ENCODE data around the gene PIGX.
A peak's percentile ranks its signal among the peaks of the same experiment; 100 is the strongest.
"Not testable (repeated sequence)": the region's sequence is repeated elsewhere in the genome, so short reads cannot be mapped to it uniquely, and the experiment has no call there.

Gene PIGX

DNA sequence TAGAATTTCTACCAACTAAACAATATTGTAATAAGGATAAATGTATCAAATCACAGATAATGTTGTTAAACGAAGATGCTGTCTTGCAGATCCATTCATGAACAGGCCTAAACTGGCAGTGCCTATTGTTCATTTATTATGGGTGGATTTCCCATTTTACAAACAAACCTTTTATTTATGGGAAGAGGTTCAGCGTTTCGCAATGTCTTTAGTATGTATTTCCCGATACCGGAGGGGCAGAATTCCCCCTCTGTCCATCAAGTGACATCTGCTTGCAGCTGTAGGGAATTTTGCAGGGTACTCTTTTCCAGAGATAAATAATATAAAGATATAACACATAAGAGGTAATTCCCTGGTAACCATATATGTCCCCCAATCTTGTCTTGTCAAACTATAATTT lies 5.8 kb upstream of the PIGX start:
- no peak for DNase-seq

- no peak for DNase-seq
Measured at GRCh38 chr3:196706731-196707130, 5.4 kb upstream of the PIGX start.

- DNase-seq: no peak
Measured at GRCh38 chr3:196707566-196707965, 4.6 kb upstream of the PIGX start.

DNA sequence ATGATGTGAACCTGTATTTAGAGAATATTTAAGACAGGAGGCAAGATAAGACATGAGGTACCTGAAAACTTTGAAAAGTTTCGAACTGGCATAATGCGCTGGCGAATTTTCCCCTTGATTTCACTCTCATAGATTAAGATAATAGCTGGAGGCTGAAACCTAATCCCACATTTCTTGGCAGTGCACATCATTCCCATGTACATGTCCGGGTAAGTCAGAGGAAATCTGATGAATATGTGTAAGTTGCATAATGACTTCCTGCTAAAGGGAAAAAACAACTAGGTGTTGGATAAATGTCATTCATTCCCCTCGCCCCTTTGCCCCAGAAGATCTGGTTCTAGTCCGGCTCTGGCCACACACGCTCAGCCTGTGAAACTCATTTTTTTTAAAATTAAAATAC lies 3.7 kb upstream of the PIGX start:
- no peak for DNase-seq

DNA sequence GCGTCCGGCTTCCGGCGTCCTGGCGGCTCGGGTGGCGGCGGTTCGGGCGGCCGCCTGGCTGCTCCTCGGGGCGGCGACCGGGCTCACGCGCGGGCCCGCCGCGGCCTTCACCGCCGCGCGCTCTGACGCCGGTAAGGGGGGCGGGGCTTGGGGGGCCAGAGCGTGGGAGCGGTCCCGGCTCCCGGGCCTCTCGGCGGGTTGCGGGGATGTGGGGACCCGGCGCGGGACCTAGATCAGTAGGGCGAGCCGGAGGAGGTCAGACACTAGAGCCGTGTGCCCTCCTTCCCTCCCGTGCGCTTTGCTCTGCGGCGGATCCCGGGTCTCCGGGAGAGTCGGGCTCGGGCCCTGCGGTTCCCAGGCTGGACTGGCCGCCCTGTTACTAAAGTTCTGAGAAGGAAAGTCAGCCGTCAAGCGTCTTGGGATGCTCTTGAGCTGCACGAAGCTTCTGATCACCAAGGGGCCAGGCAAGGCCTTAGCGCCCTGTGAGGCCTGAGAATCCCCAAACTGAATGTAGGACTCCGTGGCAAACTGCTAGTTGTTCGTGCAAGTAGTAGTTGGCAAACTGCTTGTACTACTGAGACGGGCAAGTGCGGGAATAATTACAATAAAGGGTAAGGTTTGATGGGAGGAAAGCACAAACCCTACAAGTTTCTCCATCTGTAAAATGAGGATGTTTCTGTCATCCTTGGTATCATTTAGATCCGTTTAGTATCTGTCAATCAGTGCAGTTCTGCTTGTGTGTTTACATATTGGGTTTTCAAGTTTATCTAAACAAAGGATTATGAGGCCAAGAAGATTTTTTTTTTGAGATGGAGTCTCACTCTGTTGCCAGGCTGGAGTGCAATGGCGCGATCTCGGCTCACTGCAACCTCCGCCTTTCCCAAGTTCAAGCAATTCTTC lies 587 bp downstream of the PIGX start:
- DNase-seq: peak; percentile 85

GRCh38 chr3:196717162-196717561 lies 5.0 kb downstream of the PIGX start:
- not testable (repeated sequence) for DNase-seq

DNA sequence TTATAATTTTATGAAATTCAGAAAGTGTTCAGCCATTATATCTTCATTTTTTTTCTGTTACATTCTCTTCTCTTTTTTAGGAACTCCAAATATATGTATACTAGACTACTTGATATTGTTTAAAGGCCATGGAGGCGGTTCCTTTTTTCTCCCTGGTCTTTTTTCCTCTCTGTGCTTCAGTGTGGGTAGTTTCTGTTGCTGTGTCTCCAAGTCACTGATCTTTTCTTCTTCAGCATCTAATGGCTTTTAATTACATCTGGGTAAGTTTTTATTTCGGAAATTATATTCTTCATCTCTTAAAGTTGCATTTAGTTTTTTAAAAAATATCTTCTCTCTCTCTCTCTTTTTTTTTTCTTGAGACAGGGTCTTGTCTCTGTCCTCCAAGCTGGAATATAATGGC lies 8.9 kb downstream of the PIGX start:
- DNase-seq: no peak

GRCh38 chr3:196726788-196727675 lies 14.9 kb downstream of the PIGX start:
- DNase-seq: no peak

DNA sequence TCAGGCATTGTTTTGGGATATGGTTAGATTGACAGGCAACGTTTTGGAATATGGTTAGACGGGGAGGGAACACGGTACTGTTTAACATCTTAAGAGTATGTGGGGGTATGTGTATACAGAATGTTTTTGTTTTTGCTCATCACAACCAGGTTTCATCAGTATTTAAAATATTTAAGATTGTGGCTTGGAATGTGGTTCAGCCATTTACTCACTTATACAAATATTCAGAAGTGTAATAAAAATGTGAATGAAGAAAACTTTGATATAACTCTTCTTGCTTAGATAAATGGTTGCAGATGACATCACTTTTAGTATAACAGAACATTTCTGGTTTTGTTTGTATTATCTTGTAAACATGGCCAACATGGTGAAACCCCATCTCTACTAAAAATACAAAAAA lies 23.6 kb downstream of the PIGX start:
- no peak for DNase-seq

- DNase-seq: no peak
Measured at GRCh38 chr3:196736670-196737374, 24.6 kb downstream of the PIGX start.

GRCh38 chr3:196737655-196738054 lies 25.5 kb downstream of the PIGX start:
- DNase-seq: no peak

GRCh38 chr3:196739671-196740480 lies 27.7 kb downstream of the PIGX start, which contains the start of gene PAK2:
Gene PAK2 (plus strand): TSS chr3:196739857. CDS start chr3:196782647, 42,790 bp downstream.
- peak; percentile 94 for DNase-seq

- DNase-seq: peak; percentile 29
Measured at GRCh38 chr3:196740481-196741248, 28.5 kb downstream of the PIGX start.

DNA sequence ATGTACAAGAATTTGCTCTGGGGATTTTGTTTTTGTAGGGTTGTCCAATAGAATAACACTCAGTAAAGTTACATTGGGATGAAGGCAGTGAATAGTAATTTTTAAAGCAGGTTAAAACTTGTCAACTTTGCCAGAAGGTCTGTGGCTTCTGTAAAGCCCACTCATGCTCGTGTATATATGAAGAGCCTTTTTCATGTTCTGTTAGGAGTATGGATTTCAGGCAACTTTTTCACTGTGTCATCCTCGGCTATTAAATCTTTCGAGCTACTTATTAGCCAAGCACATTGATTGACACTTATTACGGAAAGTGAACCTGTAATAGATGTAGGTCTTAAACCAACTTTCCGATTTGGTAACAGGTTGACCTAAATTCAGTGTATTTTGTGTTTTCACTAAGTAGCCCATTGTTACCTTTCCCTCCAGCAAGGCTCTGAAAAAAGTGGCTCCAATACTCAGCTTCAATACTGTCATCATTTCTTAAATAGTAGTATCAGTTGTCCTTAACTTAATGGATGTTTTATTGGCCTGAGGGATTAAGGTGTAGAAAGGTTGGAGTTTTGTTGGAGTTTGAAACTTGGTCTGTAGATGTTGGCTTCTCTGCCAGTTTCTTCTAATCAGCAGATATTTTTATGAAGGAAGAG lies 29.2 kb downstream of the PIGX start:
- no peak for DNase-seq

- DNase-seq: not testable (repeated sequence)
Measured at GRCh38 chr3:196743569-196743968, 31.4 kb downstream of the PIGX start.

- DNase-seq: no peak
Measured at GRCh38 chr3:196749125-196749524, 36.9 kb downstream of the PIGX start.

GRCh38 chr3:196753201-196753600 lies 41.0 kb downstream of the PIGX start:
- no peak for DNase-seq

DNA sequence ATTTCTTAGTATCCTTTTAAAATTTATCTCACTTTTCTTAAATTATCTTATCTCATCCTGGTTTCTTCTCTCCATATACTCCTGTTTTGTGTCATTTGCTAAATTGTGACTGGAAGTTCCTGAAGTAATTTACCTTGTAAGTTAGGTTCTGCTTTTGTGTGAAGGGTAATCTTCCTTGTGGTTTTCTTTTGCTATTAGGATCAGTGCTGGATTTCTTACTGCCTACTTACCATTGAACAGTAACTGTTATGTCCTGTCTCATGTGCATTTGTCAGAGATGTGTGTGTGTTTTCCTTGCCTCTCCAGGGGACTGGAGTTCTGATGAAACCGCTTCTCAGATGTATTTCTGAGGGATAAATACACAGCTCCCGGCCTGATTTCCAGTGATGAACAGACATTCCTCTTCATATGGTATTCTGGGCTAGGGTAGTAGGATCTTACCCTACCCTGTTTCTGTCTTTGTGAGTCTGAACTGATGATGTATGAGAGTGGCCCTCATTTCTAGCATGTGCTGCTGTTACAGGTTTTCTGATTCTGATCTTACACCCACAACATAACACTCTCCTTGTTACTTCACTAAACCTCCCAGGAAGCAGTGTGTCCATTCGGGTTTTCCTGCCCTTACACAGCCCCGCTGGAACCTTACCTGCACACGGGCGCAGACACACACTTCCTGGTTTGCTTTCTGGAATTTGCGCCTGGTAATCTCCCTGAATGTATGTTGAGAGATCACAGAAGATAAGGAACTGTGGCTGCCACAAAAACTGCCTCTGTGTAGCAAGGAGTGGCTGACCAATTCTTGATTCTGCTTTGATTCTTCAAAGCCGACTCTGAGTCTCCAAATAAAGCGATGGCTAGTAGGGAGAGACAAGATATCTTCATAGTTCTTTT lies 42.2 kb downstream of the PIGX start:
- DNase-seq: no peak

- DNase-seq: no peak
Measured at GRCh38 chr3:196756732-196757131, 44.6 kb downstream of the PIGX start.

All from right hindlimb (tissue), 1 donor.